22Rv1 (cell line): Measurements from ENCODE around the gene WDR49.

Source experiments
- H3K27ac ChIP-seq: fragments of 450-650 bp; 2 replicates; pipeline ENCODE4 v1.5.1; 2017
- CTCF ChIP-seq: fragments of 450-650 bp; IDR thresholded peaks from 2 replicates; pipeline ENCODE4 v1.5.1; 2017; ENCODE audit warnings: mild to moderate bottlenecking
- ZFX ChIP-seq: fragments of 450-650 bp; IDR thresholded peaks from 2 replicates; pipeline ENCODE4 v1.6.1; 2017; ENCODE audit warnings: antibody characterized with exemption, borderline replicate concordance

The WDR49 gene

DNA sequence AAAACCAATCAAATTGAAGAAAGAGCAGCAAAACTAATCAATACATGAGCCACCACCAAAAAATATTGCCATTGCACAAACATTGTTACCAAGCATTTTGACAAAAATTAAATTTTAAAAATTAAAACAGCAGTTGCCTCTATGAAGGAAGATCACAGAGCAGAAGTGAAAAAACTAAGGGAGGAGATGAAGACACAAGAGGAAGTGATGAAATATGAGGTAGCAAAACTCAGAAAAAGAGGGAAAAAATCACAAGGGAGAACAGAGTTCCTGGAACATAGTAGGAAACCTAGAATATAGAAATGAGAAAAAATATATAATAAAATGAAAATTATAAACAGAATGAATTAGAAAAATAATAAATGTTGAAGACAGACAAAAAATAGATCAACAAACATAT lies 172.6 kb downstream of the WDR49 start:
- TF ChIP-seq ZFX (no peak), CTCF (no peak)

DNA sequence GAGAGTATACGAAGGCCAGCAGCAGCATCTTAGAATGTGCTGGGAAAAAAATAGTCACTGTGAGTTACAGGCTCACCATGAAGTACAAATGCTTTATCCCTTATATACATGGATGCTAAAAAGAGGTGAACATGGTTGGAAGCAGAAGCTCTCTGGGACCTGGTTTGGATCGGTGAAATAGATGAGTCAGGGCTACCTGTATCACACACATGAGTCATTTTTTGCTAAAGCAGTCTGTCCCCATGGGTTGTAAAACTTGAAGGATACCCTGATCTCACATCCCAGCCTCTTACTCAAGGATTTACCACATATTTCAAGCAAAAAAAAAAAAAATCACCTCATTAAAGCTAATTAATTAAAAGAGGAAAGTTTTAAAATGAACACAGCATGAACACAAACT lies 173.0 kb downstream of the WDR49 start:
- no peak overlapping the region for H3K27ac ChIP-seq

More for the DNA sequence above, 172.6 kb downstream of the WDR49 start:
- H3K27ac ChIP-seq = no peak overlapping the region

DNA sequence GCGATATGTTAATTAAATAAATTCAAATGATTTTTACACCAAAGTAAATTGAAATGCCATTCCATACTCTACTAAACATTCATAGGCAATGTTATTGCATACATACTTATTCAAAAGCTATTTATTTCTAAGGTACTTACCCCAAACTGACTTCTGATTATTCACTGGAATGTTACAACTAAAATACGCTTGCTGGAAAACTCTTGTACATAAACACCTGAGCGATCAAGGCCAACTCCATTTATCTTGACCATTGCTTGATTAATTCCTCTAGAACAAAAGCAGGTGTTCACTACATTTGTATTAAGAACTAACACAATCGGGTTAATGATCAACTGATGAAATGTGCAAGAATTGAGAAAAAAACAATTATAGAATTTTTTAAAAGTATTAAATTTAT lies 179.9 kb downstream of the WDR49 start, which contains the start of gene SERPINI2:
SERPINI2 (minus strand) TSS at position 180 of the 400 bp plus-strand sequence. CDS start 2,208 bp downstream, outside the sequence.
- TF ChIP-seq ZFX = no peak
- TF ChIP-seq CTCF = no peak

More for the DNA sequence above, 173.0 kb downstream of the WDR49 start:
- TF ChIP-seq CTCF (no peak), ZFX (no peak)

DNA sequence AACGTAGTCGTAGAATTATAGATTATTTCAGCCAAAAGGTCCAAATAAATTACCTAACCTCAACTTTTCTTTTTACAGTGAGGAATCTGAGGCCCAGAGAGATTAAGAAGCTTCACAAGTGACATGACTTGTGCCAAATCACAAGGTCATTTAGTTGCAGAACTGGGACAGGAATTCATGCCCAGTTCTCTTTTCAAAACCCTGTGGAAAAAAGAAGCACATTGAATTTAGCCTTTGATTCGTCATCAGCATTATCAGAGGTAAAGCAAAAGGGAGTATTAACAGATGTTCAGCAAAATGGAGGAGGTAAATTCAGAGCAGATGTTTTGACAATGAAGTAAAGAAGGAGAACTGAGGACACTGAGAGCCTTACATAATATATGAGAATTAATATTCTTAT lies 184.4 kb downstream of the WDR49 start:
- H3K27ac ChIP-seq = no peak overlapping the region

More for the DNA sequence above, 179.9 kb downstream of the WDR49 start, which contains the start of gene SERPINI2:
- H3K27ac ChIP-seq = no peak within 1 kb of the TSS

DNA sequence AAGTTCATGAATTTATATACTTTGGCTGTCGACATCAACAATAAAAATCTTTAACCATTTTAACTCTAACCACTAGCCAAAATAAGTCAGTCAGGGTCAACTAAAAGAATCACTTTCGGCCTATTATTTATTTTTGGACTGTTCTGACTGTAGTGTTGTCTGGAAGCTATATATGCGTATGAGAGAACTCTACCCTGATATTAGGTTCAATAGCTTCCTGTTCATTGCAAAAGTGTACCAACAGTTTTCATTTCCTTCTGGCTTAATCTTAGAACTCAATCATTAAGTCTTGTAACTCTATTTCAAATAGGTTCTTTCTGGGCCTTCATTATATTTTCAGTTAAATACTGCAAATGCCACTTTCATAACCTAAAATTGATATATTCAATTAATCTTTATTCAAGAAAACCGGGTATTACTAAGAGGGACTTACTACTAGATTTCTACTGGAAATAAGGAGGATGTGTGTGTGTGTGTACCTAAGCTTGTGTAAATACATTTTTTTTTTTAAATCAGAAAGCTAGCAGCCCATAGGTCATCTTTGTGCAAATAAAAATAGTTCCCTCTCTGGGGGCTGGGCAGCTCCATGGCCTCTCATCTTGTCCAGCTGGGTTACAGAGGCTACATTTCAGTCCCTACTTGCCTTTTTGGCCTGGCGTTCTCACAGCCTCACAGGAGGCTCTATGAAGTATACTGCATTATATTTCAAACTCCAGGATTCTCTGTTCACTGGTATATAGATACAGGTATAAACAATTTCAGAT lies 185.7 kb downstream of the WDR49 start:
- no peak for TF ChIP-seq ZFX
- TF ChIP-seq CTCF = no peak
- peak overlapping the region; percentile 30 for H3K27ac ChIP-seq

More for the DNA sequence above, 184.4 kb downstream of the WDR49 start:
- TF ChIP-seq CTCF (no peak), ZFX (no peak)

- TF ChIP-seq ZFX (no peak), CTCF (no peak)
Measured at GRCh38 chr3:167466966-167467365, 186.8 kb downstream of the WDR49 start.

DNA sequence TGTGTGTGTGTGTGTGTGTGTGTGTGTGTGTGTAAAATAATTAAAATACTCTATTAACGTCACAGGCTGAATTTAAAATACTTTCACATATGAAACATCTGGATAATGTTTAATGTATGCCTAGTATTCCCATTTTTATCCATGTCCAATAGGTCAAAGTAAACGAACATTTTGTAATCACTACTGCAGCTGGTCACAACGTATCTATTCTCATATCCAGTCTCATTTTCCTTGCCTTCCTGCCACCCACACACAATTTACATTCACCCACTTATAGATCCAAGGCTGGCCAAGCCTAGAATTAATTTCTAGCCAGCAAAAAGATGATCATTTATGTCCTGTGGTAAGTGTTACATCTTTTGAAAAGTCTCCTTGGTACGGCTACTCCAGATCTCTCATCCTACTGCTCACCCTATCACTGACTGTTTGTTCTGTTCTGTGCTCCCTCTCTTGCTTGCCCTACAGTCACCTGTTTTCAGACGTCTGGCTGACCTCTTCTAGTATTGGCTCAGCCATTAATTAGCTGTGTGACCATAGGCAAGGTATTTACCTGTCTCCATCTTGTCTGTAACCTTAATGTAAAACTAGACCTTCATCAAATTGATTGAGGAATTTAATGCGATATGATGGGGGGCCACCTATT lies 197.5 kb downstream of the WDR49 start:
- TF ChIP-seq CTCF (no peak), ZFX (no peak)
- H3K27ac ChIP-seq = no peak overlapping the region

More at GRCh38 chr3:167466966-167467365, 186.8 kb downstream of the WDR49 start:
- H3K27ac ChIP-seq = no peak overlapping the region
